NCI-H82 treated with DMSO at 0.1 percent for 48 hours (cell line): ENCODE results near the gene BRMS1.
"Not testable (repeated sequence)": the region's sequence is repeated elsewhere in the genome, so short reads cannot be mapped to it uniquely, and the experiment has no call there.

Source experiments
- DNase-seq: peaks from one replicate; lab custom pipeline; 2025; ENCODE audit not compliant: unreplicated experiment; lab: John Stamatoyannopoulos, UW

BRMS1 gene

GRCh38 chr11:66326261-66327111, 18.4 kb downstream of the BRMS1 start:
- no peak for DNase-seq

GRCh38 chr11:66325263-66325671, 19.6 kb downstream of the BRMS1 start:
- no peak for DNase-seq

- no peak for DNase-seq
These were observed 20.2 kb downstream of the BRMS1 start for GRCh38 chr11:66324664-66325063.

- no peak for DNase-seq
These were observed 21.2 kb downstream of the BRMS1 start for GRCh38 chr11:66323684-66324083.

- DNase-seq = no peak
These were observed 22.0 kb downstream of the BRMS1 start for GRCh38 chr11:66322732-66323427.

- no peak for DNase-seq
These were observed 23.3 kb downstream of the BRMS1 start for GRCh38 chr11:66321606-66322005.

- DNase-seq = not testable (repeated sequence)
These were observed 24.2 kb downstream of the BRMS1 start for GRCh38 chr11:66320748-66321147.

- not testable (repeated sequence) for DNase-seq
These were observed 24.6 kb downstream of the BRMS1 start for GRCh38 chr11:66320289-66320688.

- no peak for DNase-seq
These were observed 26.3 kb downstream of the BRMS1 start for GRCh38 chr11:66318600-66318970.

GRCh38 chr11:66317723-66318599, 26.9 kb downstream of the BRMS1 start:
- DNase-seq = no peak

- no peak for DNase-seq
These were observed 27.6 kb downstream of the BRMS1 start for GRCh38 chr11:66317322-66317722.

GRCh38 chr11:66316849-66317251, 28.1 kb downstream of the BRMS1 start, which contains the start of gene CD248:
CD248 (minus strand) TSS chr11:66317044; CDS start chr11:66317027, 17 bp downstream.
- DNase-seq = no peak

GRCh38 chr11:66315921-66316811, 28.7 kb downstream of the BRMS1 start:
- DNase-seq = no peak

GRCh38 chr11:66315498-66315885, 29.4 kb downstream of the BRMS1 start:
- no peak for DNase-seq

- DNase-seq = no peak
These were observed 30.1 kb downstream of the BRMS1 start for GRCh38 chr11:66314561-66315497.

- no peak for DNase-seq
These were observed 30.8 kb downstream of the BRMS1 start for GRCh38 chr11:66314186-66314501.

- no peak for DNase-seq
These were observed 31.4 kb downstream of the BRMS1 start for GRCh38 chr11:66313321-66314185.

GRCh38 chr11:66312549-66313320, 32.2 kb downstream of the BRMS1 start:
- peak; percentile 90 for DNase-seq
